GM18526 (cell line): Measurements from ENCODE around the gene GPC6.

Experiments used
- POLR2A ChIP-seq: IDR thresholded peaks from 3 replicates; pipeline ENCODE4 v1.6.1; 2011; ENCODE audit not compliant: insufficient read length; ENCODE audit errors: extremely low read depth

The GPC6 gene

GRCh38 chr13:94412870-94413597 is 1186.4 kb downstream of the GPC6 start:
- no peak for TF ChIP-seq POLR2A

DNA sequence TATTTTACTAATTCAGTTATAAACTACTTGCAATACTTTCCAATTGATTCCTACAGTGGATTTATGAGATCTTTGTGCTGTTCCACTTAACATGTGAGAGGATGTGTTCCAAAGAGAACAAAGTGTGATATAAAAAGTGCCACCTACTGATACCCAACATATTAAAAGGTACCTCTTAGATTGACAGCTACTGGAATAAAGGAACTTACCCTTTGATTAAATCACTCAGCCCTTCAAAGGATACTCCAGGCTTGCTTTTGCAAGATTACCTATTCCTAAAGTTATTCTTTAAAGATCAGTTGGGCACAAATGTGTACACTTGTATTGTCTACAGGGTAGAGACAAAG is 1187.0 kb downstream of the GPC6 start:
- TF ChIP-seq POLR2A, result no peak

DNA sequence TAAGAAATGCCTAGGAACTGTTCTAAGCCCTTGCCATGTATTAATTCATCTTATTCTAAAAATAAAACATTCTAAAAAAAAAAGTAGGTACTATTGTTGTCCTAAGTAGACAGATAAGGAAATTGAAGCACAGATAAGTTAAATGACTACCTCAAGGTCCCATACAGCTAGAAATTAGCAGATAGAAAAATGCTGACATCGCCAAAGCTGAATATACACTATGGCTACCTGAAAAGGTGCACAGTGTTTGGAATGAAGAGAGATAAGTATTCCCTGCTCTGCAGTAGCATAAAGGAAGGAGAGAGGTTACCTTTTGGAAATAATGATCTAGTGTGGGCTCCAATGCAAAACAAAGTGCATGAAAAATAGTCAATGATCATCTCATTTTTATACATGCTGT is 1187.5 kb downstream of the GPC6 start:
- TF ChIP-seq POLR2A, result no peak

DNA sequence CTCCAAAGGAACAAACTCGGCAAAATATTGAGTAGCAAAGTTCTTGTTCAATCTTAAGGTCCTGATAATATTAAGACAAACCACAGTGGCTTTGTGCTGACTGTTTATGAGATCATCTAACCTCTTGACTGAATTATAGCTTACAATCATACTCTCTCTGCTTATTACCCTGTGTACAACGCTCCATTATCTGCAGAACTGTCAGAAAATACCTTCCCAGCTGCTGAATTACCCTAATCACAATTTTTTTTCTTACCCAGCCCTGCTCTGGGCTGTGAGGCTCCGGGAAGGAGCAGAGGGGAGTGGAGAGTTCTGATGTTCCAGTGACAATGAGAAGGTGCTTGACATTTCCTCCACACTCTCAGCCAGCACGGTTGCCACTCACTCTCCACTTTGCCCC is 1188.1 kb downstream of the GPC6 start:
- no peak for TF ChIP-seq POLR2A

DNA sequence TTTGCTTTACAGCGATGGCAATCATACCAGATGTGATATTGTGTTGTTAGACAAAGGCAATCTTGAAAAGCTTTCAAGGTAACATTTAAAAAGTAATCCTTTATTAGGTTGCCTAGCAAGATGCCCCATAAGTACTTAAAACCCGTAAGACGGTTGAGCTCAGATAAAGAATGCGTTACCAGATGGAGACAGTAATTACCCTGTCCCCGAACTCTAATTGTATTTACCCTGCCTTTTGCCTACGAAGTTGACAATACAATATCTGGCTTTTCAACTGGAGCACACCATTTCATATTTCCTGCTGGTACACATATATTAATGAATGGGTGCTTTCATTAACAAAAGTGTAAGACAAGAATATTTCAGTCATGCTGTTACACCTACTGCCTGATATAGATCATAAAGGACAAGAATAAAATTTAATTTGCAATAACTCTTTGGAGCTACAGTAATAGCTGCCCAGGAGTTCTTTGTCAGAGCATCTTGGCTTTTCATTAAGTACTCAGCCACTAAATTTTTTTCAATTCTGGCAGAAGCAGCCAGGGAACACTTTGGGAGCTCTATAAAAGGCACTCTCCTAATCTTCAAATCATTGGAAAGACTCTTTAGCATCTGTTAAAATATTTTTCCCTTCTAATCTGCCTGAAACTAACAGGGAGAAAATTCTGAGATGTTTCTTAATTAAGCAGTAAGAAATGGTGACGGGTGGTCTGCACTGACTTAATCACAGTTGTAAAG is 1189.1 kb downstream of the GPC6 start:
- TF ChIP-seq POLR2A, result no peak

DNA sequence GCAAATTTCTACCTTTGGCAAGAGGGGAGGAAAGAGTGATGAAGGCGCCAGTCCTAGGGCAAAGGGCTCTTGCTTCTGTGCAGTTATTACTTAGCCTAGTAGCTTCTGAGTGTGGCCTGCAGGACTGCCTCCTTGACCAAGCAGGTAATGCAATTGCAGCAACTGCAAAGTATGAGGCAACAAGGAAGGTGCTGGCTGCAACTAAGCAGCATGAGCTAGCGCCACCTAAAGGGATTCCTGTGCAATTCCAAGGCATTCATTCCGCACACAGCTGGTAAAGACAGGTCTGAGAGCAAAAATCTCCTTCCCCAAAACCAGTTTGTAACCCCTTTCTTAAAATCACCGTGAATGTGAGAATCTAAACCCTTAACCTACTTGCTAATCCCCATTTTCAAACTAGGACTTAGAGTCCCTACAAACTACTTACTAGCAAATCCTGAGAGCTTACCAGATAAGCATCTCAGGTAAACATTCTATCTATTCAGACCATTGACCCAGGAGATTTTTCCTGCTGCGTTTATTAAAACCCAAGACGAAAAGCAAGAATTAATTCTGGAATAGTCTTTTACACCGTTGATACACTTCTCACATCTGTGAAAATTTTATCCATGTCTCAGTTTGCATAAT is 1190.0 kb downstream of the GPC6 start:
- TF ChIP-seq POLR2A, result no peak

- TF ChIP-seq POLR2A, result no peak
Observed at GRCh38 chr13:94417294-94417693, 1190.7 kb downstream of the GPC6 start.

GRCh38 chr13:94419304-94419924 is 1192.8 kb downstream of the GPC6 start:
- no peak for TF ChIP-seq POLR2A

DNA sequence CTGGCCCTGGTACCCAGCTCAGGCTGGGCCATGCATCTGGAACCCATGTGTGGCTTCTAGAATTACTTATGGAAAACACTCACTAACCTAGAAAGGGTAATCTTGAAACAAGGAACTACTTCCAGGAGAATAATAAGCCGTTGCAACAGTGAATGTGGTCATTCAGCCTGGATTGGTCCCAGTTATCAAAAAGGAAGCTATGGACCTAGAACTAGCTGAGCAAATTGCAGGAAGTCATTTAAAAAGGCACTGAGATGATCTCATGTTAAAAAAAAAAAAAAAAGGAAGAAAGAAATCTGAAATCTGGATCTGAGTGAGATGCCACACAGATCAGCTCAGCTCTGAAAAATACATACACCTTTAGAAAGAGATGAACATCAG is 1193.3 kb downstream of the GPC6 start:
- no peak for TF ChIP-seq POLR2A

GRCh38 chr13:94427313-94427953 is 1200.8 kb downstream of the GPC6 start:
- no peak for TF ChIP-seq POLR2A

GRCh38 chr13:94431574-94431973 is 1205.0 kb downstream of the GPC6 start:
- TF ChIP-seq POLR2A, result no peak

GRCh38 chr13:94431987-94432386 is 1205.4 kb downstream of the GPC6 start:
- no peak for TF ChIP-seq POLR2A

GRCh38 chr13:94433055-94433961 is 1206.7 kb downstream of the GPC6 start:
- no peak for TF ChIP-seq POLR2A

DNA sequence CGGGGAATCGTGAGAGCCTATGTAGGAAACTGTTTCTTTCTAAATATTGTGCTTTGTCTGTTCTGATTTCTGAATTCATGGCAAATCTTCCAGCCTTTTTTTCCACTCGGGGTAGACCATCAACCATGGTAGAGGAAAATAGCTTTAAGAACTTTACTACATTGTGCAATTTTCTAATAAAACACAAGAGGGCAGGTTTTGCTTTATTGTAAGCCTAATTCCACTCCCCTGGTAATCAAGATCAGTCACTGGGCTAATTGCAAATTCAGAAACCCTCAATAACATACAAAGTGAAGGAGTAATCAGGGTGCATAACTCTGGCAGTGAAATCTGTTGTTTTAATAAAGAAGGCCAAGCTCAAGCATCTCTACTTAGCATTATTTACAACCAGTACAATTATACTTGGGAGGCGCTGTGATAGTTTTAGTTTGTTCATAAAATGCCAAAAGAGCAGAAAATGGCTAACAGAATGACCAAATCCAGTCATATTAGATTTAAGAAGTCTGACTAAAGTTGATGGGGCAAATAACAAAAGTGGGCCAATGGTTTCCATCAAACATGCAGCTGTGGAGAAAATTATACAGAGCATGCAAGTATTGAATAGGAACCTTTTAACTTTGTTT is 1209.1 kb downstream of the GPC6 start:
- TF ChIP-seq POLR2A, result no peak

DNA sequence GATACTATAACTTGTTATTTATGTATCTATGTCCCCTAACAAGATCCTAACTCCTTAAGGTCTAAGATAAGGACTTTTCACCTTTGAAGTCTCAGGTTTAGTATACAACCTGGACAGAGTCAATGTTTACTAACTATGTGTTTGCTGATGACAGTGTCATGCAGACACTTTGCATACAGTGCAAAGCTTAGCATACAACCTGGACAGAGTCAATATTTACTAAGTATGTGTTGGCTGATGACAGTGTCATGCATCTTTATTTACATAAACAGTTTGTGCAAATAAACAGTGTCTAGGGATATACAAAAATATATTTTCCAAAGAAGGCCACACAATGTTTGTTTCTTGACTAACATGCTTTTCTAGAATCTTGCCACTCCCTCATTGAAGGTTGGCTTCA is 1218.2 kb downstream of the GPC6 start:
- no peak for TF ChIP-seq POLR2A

- no peak for TF ChIP-seq POLR2A
Observed at GRCh38 chr13:94454334-94454733, 1227.7 kb downstream of the GPC6 start.
